NK-92 treated with Interleukin-12 subunit alpha and Interleukin-12 subunit beta, amount 100 ng/mL, for 24 hours (cell line): ENCODE measurements around the gene EPS15.
"Not testable (repeated sequence)": the region's sequence is repeated elsewhere in the genome, so short reads cannot be mapped to it uniquely, and the experiment has no call there.

Experiments used
- DNase-seq: peaks from one replicate; lab custom pipeline; 2025; lab: John Stamatoyannopoulos, UW

The EPS15 gene

GRCh38 chr1:51464828-51465227 lies 54.2 kb downstream of the EPS15 start:
- no peak for DNase-seq

DNA sequence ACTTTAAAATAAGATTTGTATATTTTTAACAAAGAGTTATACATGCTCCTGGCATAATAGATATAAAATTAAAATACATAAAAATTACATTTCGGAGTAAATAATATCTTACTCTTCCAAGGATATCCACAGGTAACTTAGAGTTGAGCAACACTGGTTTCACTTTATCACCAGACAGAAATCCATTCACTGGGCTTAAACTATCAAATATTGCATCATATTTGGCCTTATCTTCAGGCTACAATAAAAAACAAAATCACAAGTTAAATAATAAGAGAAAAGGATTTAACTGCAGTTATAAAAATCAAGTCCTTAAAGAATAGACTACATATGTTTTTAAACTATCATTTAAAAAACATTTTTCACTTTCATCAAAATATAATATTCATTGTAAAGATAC lies 55.5 kb downstream of the EPS15 start:
- no peak for DNase-seq

DNA sequence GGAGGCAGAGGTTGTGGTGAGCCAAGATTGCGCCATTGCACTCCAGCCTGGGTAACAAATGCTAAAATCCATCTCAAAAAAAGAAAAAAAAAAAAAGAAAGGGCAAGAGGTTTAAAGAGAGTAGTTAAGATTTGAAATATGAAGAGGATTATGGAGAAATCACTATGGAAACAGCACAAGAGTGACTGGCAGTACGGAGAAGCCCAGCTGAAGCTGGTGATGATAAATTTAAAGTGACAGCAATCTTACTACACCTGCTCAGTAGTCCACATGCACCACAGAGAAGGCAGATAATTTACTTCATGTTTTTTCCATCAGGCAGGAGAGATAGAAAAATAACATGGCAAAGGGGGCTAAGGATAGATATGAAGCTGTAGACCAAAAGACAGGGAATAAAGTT lies 56.8 kb downstream of the EPS15 start:
- not testable (repeated sequence) for DNase-seq

- DNase-seq = no peak
These were observed 64.5 kb downstream of the EPS15 start for GRCh38 chr1:51454554-51454953.

DNA sequence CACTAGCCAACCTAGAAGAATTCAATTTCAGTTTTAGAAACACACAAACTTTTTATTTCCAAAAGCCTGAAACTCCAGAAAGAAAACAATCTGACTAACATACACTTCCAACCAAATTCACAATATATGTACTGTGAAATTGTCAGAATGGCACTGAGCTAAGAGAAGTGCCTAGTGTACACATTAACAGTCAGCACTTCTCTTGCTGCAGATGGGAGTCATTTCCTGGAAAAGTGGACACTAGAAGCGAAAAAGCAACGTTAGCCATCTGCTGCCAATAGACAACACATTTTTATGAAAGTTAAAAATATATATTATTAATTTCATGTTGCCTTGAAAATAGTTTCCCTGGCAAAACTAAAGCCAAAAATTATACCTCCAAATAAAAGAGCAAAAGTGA lies 66.1 kb downstream of the EPS15 start:
- DNase-seq = no peak

- not testable (repeated sequence) for DNase-seq
These were observed 70.1 kb downstream of the EPS15 start for GRCh38 chr1:51448844-51449454.

DNA sequence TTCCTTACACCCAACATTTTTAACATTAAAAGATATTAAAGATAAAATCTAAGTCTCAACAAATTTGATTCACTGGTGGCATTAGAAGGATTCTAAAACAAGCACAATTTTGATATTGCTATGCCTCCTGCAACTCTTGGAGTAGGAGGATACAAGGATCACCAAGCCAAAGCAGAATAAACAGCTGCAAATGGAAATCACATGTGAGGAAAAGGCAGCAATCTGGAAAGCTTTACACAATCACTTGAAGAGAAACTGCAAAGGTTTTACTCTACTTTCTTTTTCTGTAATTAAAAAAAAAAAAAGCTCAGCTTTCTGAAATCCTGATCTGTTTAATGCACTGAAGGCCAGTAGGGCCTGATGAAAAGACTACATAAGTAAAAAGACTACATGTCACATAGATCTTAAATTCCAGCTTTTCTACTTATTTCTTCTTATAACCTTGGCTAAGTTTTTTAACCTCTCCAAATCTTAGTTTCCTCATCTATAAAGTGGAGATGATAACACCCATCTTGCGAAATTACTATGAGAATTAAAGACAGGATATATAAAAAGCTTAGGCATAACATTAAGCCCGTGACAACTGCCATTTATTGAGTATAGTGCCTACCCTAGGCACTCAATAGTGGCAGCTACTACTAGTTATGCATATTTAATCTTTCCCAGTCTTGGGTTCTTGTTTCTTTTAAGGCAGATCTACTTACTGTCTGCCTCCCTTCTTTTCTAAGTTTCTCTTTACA lies 73.5 kb downstream of the EPS15 start:
- no peak for DNase-seq

GRCh38 chr1:51444534-51445192 lies 74.4 kb downstream of the EPS15 start:
- no peak for DNase-seq

- no peak for DNase-seq
These were observed 75.0 kb downstream of the EPS15 start for GRCh38 chr1:51444096-51444495.

DNA sequence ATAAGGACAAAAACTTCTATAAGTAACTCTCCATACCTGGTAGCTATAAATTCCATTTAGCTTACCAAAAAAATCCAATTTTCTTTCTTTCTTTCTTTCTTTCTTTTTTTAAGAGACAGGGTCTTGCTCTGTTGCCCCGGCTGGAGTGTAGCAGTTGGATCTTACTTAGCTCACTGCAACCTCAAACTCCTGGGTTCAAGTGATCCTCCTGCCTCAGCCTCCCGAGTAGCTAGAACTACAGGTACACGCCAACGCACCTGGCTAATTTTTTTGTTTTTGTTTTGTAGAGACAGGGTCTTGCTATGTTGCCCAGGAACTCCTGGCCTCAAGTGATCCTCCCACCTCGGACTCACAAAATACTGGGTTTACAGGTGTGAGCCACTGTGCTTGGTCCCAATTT lies 75.5 kb downstream of the EPS15 start:
- no peak for DNase-seq

DNA sequence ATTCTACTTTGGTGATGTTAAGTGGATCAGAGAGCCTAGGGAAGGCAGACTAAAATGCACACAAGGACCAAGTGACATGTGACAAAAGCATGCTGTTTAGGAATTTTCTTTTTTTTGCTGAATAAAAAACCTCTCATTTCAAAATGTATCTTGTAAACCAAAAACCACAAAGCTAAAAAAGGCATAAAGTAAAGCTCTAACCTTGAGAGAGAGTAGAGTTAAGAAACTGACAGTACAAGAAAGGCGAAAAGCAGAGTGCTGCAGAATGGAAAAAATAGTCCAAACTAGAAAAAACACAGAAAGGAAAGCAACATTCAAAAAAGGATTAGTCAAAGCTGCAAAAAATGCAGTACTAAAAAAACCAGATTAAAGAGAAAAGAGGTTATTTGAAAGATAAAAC lies 76.5 kb downstream of the EPS15 start:
- DNase-seq = no peak

DNA sequence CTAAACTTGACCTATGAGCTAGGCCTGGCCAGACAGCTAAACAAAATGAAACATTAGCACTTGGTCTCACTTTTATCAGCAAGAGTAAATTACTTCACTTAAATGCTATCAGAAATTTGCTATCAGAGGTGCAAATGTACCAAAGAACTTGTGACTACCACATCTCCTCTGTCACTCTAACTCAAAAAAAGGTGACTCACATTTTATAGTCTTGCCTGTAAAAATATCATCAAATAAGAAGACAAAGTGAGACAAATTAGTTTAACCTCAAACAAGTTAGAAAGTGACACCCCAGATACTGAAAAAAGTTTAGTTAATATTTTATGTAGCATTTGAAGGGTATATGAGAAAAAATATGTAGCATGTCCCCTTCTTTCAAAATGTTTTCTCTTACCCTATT lies 76.9 kb downstream of the EPS15 start:
- no peak for DNase-seq

DNA sequence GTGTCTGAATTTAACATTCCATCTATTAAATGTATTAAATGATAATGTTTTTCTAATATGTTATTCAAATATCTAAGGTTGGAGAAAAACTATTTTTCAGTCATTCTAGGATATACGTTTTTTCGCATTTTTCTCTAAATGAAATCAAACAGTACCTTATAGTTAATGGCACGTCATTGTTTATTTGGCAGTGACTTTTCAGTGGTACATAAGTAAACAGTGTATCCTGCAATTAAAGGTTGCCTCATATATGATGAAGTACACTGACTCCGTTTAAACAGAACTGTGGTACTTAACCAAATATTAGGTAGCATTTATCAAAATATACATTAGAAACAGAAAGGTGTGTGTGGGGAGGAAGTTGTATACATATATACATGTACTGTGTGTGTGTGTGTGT lies 79.2 kb downstream of the EPS15 start:
- DNase-seq = no peak

DNA sequence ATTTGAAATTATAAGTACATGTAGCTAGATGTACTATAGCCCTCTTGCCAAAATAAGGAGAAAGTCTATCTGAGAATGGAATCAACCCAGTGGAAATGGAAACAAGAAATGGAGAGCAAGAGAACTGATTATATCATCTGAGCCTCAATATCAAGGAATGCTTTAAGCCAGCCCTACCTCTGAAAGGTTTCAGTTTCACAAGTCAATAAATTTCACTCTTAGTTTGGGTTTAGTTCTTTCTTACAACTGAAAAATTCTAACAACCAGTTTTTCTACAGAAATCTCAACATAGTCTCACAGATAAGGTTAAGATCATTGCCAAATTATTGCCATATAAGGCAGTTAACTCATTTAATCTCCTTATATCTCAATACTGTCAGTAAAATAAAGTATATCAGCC lies 80.0 kb downstream of the EPS15 start:
- DNase-seq = no peak

GRCh38 chr1:51437391-51437790 lies 81.7 kb downstream of the EPS15 start:
- not testable (repeated sequence) for DNase-seq

GRCh38 chr1:51435878-51436277 lies 83.2 kb downstream of the EPS15 start:
- DNase-seq = no peak

DNA sequence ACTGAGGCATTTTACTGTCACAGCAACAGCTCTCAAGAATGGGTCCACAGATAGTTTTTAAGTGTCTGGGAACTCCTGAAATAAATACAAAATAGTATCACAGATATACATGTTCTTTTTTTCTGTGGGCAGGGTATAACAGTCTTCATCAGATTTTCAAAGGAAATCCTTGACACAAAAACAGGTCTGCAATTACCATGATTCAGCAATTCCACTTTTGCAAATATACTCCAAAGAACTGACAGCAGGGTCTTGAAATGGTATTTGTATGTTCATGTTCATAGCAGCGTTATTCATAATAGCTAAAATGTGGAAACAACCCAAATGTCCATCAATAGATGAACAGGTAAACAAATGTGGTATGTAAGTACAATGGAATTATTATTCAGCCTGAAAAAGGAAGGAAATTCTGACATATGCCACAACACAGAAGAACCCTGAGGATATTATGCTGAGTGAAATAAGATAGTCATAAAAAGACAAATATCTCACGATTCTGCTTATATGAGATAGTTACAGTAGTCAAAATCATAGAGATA lies 85.0 kb downstream of the EPS15 start:
- DNase-seq = no peak

DNA sequence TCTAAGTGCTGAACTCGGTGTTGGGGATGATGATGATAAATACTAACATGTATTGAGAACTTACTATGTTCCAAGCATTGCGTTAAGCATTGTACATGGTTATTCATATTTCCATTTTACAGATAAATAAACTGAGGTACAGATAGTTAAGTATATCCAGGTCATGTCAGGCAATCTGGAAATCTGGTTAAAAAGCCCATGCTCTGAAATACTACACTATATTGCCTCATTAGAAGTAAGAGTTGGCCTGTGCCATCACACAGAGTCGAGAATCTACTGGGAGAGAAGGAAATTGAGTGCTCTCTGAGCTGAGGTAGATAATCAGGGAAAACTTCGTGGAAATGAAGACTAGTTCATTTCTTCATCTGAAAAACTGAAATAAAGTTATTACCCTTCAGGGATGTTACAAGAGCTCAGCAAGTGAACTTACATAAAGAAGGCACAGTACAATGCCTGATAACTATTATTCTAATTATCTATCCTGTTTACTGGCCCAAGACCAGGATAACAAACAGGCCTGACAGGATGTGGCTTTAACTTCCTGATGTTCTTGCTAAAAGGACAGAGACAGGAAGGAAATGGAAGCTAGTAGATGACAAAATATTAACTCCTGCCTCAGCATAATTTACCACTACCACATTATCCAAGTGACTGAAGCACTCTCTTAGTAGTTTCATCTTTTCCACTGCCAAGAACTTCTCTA lies 85.6 kb downstream of the EPS15 start:
- no peak for DNase-seq

DNA sequence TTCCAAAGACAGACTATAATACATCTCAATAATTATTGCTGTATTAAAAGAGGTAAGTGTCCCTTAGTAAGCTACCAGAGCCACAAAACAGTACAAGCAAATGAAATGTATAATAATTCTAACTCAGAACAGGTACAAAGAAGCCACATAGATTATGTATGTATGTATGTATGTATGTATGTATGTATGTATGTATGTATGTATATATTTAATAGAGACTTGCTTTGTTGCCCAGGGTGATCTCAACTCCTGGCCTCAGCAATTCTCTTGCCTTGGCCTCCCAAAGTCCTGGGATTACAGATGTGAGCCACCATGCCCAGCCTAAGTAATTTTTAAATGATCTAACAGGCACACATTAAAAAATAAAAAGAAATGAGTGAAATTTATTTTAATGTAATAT lies 86.9 kb downstream of the EPS15 start:
- no peak for DNase-seq

DNA sequence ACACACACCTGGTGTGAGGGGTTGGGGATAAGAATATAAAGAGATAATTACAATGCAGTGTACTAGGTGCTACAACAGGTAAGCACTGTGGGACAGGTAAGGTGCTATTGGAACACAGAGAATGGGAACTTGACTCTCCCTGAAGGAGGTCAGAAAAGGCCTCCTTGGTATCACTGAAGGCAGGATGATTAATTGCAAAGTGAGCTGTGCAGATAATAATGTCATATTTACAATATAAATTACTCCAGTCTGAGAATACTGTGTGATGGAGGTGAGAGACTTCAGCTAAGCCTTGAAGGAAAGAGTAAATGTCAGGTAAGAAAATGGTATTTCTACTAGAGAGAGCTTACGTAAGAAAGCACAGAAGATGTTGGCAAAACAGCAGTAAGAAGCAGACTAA lies 91.6 kb downstream of the EPS15 start:
- DNase-seq = no peak

- DNase-seq = no peak
These were observed 93.1 kb downstream of the EPS15 start for GRCh38 chr1:51425955-51426354.

- DNase-seq = no peak
These were observed 93.8 kb downstream of the EPS15 start for GRCh38 chr1:51425273-51425672.
